ENCODE results near the gene PHYH. TPM values are rescaled to one million over a fixed set of nuclear protein-coding genes. Genes with fewer than 3 reads are reported as not detected.

Gene PHYH
- total RNA-seq, 4 donors from 2014 or later = 4.1 to 14.2 (median 7.5) TPM

DNA sequence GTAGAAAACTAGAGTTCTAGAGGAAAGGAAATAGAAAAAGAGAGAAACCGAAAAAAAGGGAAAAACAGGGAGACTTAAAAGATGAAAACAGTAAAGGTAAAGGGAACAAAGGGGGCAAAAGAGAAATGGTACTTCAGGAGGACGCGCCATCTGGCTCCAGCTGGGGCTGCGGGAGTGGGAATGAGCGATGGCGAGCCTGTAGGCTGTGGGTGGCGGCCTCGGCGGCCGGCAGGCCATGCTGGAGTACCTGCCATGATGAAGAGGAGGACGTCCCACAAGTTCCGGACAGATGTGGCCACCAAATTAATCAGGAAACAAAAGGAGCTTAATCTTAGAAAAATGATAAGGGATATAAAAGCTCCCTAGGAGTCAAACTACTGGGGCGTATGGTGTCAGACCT is 21.7 kb upstream of the PHYH start:
- H3K4me1 ChIP-seq = peaks cover 0 to 5% (median 0%) of the 10 kb centered on the region in 3 donors
- intact Hi-C loops (cut with DNase I) = no loop called here
- DNase-seq = no peak
- H3K9me3 ChIP-seq = no peaks in the 10 kb centered on the region
- TF ChIP-seq, protein P1, sequence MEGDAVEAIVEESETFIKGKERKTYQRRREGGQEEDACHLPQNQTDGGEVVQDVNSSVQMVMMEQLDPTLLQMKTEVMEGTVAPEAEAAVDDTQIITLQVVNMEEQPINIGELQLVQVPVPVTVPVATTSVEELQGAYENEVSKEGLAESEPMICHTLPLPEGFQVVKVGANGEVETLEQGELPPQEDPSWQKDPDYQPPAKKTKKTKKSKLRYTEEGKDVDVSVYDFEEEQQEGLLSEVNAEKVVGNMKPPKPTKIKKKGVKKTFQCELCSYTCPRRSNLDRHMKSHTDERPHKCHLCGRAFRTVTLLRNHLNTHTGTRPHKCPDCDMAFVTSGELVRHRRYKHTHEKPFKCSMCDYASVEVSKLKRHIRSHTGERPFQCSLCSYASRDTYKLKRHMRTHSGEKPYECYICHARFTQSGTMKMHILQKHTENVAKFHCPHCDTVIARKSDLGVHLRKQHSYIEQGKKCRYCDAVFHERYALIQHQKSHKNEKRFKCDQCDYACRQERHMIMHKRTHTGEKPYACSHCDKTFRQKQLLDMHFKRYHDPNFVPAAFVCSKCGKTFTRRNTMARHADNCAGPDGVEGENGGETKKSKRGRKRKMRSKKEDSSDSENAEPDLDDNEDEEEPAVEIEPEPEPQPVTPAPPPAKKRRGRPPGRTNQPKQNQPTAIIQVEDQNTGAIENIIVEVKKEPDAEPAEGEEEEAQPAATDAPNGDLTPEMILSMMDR (IDR thresholded peaks at IDR 0.05) = no peak
- no peak for TF ChIP-seq POLR2A (IDR thresholded peaks at IDR 0.05)
- no peak overlapping the region for H3K27ac ChIP-seq
- peaks cover 6 to 89% (median 10%) of the 10 kb centered on the region in 3 donors for H3K36me3 ChIP-seq
- H3K27me3 ChIP-seq = no peaks in the 10 kb centered on the region
- WGBS, 2 donors = 91 to 95% methylated on average over 13 of the region's 13 CpGs
- H3K4me3 ChIP-seq = no peak overlapping the region

DNA sequence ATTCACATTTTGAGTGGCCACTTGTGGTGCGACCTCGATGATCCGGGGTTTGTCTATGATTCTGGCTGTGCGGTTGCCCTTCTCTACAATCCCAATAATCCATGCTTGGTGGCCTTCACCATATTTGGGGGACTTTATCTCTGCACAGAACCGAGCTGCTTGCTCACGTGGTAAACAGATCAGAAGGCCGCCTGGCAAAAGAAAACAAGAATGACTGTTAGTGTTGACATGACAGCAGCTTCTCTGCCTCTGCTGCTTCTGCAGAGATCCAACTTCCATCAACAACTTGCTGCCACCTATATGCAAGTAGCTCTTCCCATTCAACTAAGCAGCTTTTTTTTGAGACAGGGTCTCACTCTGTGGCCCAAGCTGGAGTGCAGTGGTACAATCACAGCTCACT is 19.3 kb upstream of the PHYH start:
- no peaks in the 10 kb centered on the region for H3K9me3 ChIP-seq
- H3K27ac ChIP-seq = no peak overlapping the region
- TF ChIP-seq, protein P1 (IDR thresholded peaks at IDR 0.05) = no peak
- TF ChIP-seq POLR2A (IDR thresholded peaks at IDR 0.05) = no peak
- H3K4me3 ChIP-seq = no peak overlapping the region
- H3K4me1 ChIP-seq = peaks cover 0 to 8% (median 0%) of the 10 kb centered on the region in 3 donors
- H3K36me3 ChIP-seq = peaks cover 6 to 66% (median 7%) of the 10 kb centered on the region in 3 donors
- DNase-seq = no peak
- H3K27me3 ChIP-seq = no peaks in the 10 kb centered on the region
- intact Hi-C loops (cut with DNase I) = no loop called here
- 88 to 92% methylated on average over 5 to 7 of the region's 7 CpGs for WGBS, 2 donors

DNA sequence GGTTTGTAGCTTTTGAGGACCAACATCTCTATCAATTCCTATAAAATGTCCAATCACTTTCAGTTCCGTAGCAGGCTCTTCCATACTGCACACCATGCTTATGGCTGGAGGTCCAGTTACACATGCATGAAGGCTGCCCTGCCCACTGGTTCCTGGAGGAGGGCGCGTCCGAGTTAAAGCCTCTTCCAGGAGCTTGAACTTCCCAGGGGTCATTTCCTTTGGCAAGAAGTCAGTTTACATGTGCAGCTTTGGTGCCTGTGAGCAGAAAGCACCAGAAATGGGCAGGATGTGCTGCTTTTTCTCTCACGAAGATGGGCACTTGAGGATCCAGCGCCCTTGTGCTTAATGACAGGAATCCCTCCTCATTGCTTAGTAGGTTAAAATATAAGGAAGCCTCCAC is 17.6 kb upstream of the PHYH start:
- no peak for DNase-seq
- TF ChIP-seq POLR2A (IDR thresholded peaks at IDR 0.05) = no peak
- TF ChIP-seq, protein P1 (IDR thresholded peaks at IDR 0.05) = no peak
- WGBS, 2 donors = 72 to 91% methylated on average over 3 to 6 of the region's 6 CpGs

DNA sequence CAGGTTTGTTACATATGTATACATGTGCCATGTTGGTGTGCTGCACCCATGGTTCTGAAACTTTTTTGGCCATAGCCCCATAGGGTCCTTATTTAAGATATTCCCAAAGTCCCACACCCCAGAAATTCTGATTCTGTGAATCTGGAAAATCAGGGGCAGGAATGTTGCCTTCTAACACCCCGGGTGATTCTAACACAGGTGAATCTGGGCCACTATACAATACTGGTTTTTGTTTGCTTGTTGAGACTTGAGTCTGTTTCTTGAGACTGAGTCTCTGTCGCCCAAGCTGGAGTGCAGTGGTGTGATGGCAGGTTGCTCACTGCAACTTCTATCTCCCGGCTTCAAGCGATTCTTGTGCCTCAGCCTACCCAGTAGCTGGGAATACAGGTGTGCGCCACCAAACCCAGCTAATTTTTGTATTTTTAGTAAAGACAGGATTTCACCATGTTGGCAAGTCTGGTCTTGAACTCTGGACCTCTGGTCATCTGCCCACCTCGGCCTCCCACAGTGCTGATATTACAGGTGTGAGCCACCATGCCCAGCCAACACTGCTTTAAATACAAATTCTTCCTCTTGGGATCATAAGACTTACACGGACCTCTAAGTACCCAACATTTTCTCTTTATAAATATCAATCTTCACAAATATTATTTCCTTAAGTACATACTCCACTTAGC is 16.9 kb upstream of the PHYH start:
- no peaks in the 10 kb centered on the region for H3K27me3 ChIP-seq
- 51 to 84% methylated on average over 5 to 7 of the region's 7 CpGs for WGBS, 2 donors
- H3K9me3 ChIP-seq = no peaks in the 10 kb centered on the region
- intact Hi-C loops (cut with DNase I) = no loop called here
- H3K27ac ChIP-seq = no peak overlapping the region
- H3K4me1 ChIP-seq = peaks cover 0 to 8% (median 0%) of the 10 kb centered on the region in 3 donors
- TF ChIP-seq POLR2A (IDR thresholded peaks at IDR 0.05) = no peak
- H3K36me3 ChIP-seq = peaks cover 0 to 42% (median 7%) of the 10 kb centered on the region in 3 donors
- no peak for DNase-seq
- no peak overlapping the region for H3K4me3 ChIP-seq

More for the DNA sequence above, 17.6 kb upstream of the PHYH start:
- Histone ChIP-seq H3K4me3 (no peak overlapping the region), H3K4me1 (peaks cover 0 to 8% (median 0%) of the 10 kb centered on the region in 3 donors), H3K27me3 (no peaks in the 10 kb centered on the region), H3K36me3 (peaks cover 2 to 49% (median 7%) of the 10 kb centered on the region in 3 donors), H3K27ac (no peak overlapping the region), H3K9me3 (no peaks in the 10 kb centered on the region)
- intact Hi-C loops (cut with DNase I) = no loop called here

DNA sequence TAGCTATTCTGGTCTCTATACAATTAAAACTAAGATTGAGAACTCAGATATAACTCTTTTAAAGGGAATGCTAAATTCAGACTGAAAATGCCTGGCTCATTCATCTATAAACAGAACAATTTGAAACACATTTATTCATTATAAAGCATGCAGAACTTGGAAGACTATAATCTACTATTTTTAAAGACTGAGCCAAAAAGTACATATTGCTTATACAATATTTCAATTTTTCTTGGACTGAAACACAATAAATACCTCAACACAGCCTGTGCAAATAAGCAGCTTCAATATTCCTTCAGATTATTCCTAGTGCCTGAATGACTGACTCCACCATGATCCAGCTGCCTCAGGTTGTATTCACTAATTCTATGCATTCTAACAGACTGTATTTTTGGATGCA is 15.5 kb upstream of the PHYH start:
- Histone ChIP-seq H3K36me3 (peaks cover 0 to 28% (median 7%) of the 10 kb centered on the region in 3 donors), H3K27me3 (no peaks in the 10 kb centered on the region), H3K4me3 (no peak overlapping the region), H3K9me3 (no peaks in the 10 kb centered on the region), H3K27ac (no peak overlapping the region), H3K4me1 (peaks cover 0 to 8% (median 0%) of the 10 kb centered on the region in 3 donors)
- intact Hi-C loops (cut with DNase I) = no loop called here
- TF ChIP-seq, protein P1 (IDR thresholded peaks at IDR 0.05) = no peak
- TF ChIP-seq POLR2A (IDR thresholded peaks at IDR 0.05) = no peak
- DNase-seq = no peak

Data from esophagus squamous epithelium (tissue), 5 donors.